Measurements from ENCODE around the gene AUTS2.
"Not testable (repeated sequence)": the region's sequence is repeated elsewhere in the genome, so short reads cannot be mapped to it uniquely, and the experiment has no call there.

Gene AUTS2

GRCh38 chr7:70582927-70583895, 984.9 kb downstream of the AUTS2 start:
- no peak for DNase-seq (ENCODE audit: low spot score)

- DNase-seq (ENCODE audit: low spot score): no peak
Observed at GRCh38 chr7:70583965-70584883, 985.9 kb downstream of the AUTS2 start.

GRCh38 chr7:70585071-70585470, 986.8 kb downstream of the AUTS2 start:
- no peak for DNase-seq (ENCODE audit: low spot score)

- DNase-seq (ENCODE audit: low spot score): peak; percentile 61
Observed at GRCh38 chr7:70586822-70587221, 988.5 kb downstream of the AUTS2 start.

GRCh38 chr7:70587739-70588138, 989.5 kb downstream of the AUTS2 start:
- no peak for DNase-seq (ENCODE audit: low spot score)

GRCh38 chr7:70588191-70588921, 990.1 kb downstream of the AUTS2 start:
- DNase-seq (ENCODE audit: low spot score): no peak

- no peak for DNase-seq (ENCODE audit: low spot score)
Observed at GRCh38 chr7:70589010-70589409, 990.7 kb downstream of the AUTS2 start.

- no peak for DNase-seq (ENCODE audit: low spot score)
Observed at GRCh38 chr7:70589590-70589989, 991.3 kb downstream of the AUTS2 start.

- no peak for DNase-seq (ENCODE audit: low spot score)
Observed at GRCh38 chr7:70590126-70590854, 992.0 kb downstream of the AUTS2 start.

GRCh38 chr7:70591643-70592042, 993.4 kb downstream of the AUTS2 start:
- no peak for DNase-seq (ENCODE audit: low spot score)

- no peak for DNase-seq (ENCODE audit: low spot score)
Observed at GRCh38 chr7:70592171-70592570, 993.9 kb downstream of the AUTS2 start.

- no peak for DNase-seq (ENCODE audit: low spot score)
Observed at GRCh38 chr7:70594170-70594569, 995.9 kb downstream of the AUTS2 start.

- DNase-seq (ENCODE audit: low spot score): not testable (repeated sequence)
Observed at GRCh38 chr7:70594885-70595284, 996.6 kb downstream of the AUTS2 start.

- DNase-seq (ENCODE audit: low spot score): no peak
Observed at GRCh38 chr7:70595370-70595754, 997.1 kb downstream of the AUTS2 start.

- no peak for DNase-seq (ENCODE audit: low spot score)
Observed at GRCh38 chr7:70595755-70596597, 997.7 kb downstream of the AUTS2 start.

GRCh38 chr7:70596598-70596913, 998.3 kb downstream of the AUTS2 start:
- no peak for DNase-seq (ENCODE audit: low spot score)

GRCh38 chr7:70597066-70597465, 998.8 kb downstream of the AUTS2 start:
- no peak for DNase-seq (ENCODE audit: low spot score)

GRCh38 chr7:70598976-70599375, 1000.7 kb downstream of the AUTS2 start:
- peak; percentile 29 for DNase-seq (ENCODE audit: low spot score)

- DNase-seq (ENCODE audit: low spot score): no peak
Observed at GRCh38 chr7:70599446-70600190, 1001.3 kb downstream of the AUTS2 start.

GRCh38 chr7:70600993-70601392, 1002.7 kb downstream of the AUTS2 start:
- DNase-seq (ENCODE audit: low spot score): no peak
